Panc1 (cell line): ENCODE results near the gene ARL6IP4.

Experiments
- POLR2AphosphoS5 ChIP-seq: IDR thresholded peaks from 2 replicates; pipeline ENCODE4 v1.6.1; 2012; ENCODE audit warnings: mild to moderate bottlenecking, low read depth, low read length, moderate library complexity
- SIN3A ChIP-seq: IDR thresholded peaks from 2 replicates; pipeline ENCODE4 v1.6.1; 2012; ENCODE audit warnings: low read depth, mild to moderate bottlenecking, low read length, moderate library complexity, borderline replicate concordance; ENCODE audit not compliant: insufficient read depth
- TCF7L2 ChIP-seq: IDR thresholded peaks from 2 replicates; pipeline ENCODE4 v1.6.1; 2011; ENCODE audit warnings: mild to moderate bottlenecking, low read depth, low read length, inconsistent platforms
- TF ChIP-seq, protein P1 (sequence below): fragments of 450-650 bp; IDR thresholded peaks from 2 replicates; pipeline ENCODE4 v1.5.1; 2017; ENCODE audit warnings: mild to moderate bottlenecking
- TF ChIP-seq, protein P2 (sequence below), 2 experiments: IDR thresholded peaks; 2 replicates each; pipeline ENCODE4 v1.6.1; 2011 to 2012; ENCODE audit warnings: low read depth in 2 of 2, control low read depth in 1 of 2, low read length in 1 of 2, mild to moderate bottlenecking in 1 of 2, moderate library complexity in 1 of 2; ENCODE audit not compliant: insufficient read depth in 1 of 2

DNA sequence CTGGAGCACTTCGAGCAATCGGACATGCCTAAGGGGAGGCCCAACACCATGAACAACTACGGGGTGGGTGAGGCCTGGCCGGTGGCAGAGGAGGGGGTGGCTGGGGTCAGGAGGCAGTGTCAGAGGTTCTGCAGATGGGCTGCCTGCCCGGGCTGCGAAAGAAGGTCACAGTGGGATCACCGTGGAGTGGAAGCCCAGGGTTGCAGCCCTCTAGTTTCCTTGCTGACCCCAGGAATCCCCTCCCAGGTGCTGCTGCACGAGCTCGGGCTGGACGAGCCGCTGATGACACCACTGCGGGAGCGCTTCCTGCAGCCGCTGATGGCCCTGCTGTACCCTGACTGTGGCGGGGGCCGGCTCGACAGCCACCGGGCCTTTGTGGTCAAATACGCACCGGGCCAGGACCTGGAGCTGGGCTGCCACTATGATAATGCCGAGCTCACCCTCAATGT, 1.9 kb upstream of the ARL6IP4 start:
- TF ChIP-seq, protein P1, sequence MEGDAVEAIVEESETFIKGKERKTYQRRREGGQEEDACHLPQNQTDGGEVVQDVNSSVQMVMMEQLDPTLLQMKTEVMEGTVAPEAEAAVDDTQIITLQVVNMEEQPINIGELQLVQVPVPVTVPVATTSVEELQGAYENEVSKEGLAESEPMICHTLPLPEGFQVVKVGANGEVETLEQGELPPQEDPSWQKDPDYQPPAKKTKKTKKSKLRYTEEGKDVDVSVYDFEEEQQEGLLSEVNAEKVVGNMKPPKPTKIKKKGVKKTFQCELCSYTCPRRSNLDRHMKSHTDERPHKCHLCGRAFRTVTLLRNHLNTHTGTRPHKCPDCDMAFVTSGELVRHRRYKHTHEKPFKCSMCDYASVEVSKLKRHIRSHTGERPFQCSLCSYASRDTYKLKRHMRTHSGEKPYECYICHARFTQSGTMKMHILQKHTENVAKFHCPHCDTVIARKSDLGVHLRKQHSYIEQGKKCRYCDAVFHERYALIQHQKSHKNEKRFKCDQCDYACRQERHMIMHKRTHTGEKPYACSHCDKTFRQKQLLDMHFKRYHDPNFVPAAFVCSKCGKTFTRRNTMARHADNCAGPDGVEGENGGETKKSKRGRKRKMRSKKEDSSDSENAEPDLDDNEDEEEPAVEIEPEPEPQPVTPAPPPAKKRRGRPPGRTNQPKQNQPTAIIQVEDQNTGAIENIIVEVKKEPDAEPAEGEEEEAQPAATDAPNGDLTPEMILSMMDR, result no peak
- no peak for TF ChIP-seq TCF7L2
- TF ChIP-seq SIN3A, result no peak
- TF ChIP-seq, protein P2, sequence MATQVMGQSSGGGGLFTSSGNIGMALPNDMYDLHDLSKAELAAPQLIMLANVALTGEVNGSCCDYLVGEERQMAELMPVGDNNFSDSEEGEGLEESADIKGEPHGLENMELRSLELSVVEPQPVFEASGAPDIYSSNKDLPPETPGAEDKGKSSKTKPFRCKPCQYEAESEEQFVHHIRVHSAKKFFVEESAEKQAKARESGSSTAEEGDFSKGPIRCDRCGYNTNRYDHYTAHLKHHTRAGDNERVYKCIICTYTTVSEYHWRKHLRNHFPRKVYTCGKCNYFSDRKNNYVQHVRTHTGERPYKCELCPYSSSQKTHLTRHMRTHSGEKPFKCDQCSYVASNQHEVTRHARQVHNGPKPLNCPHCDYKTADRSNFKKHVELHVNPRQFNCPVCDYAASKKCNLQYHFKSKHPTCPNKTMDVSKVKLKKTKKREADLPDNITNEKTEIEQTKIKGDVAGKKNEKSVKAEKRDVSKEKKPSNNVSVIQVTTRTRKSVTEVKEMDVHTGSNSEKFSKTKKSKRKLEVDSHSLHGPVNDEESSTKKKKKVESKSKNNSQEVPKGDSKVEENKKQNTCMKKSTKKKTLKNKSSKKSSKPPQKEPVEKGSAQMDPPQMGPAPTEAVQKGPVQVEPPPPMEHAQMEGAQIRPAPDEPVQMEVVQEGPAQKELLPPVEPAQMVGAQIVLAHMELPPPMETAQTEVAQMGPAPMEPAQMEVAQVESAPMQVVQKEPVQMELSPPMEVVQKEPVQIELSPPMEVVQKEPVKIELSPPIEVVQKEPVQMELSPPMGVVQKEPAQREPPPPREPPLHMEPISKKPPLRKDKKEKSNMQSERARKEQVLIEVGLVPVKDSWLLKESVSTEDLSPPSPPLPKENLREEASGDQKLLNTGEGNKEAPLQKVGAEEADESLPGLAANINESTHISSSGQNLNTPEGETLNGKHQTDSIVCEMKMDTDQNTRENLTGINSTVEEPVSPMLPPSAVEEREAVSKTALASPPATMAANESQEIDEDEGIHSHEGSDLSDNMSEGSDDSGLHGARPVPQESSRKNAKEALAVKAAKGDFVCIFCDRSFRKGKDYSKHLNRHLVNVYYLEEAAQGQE (IDR thresholded peaks at IDR 0.05; ENCODE audit: insufficient read depth in 1 of 2, low read depth in 2 of 2, low read length in 1 of 2), result no peak
- no peak for TF ChIP-seq POLR2AphosphoS5
